K562 (cell line): ENCODE data around the gene MEIS1. TPM values are rescaled to one million over a fixed set of nuclear protein-coding genes. Genes with fewer than 3 reads are reported as not detected.

Experiments used
- ATAC-seq: fragments of 200-7000 bp; cut with Tn5 transposase; 3 replicates; pipeline ENCODE4 v1.9.1; 2020; ENCODE audit warnings: moderate library complexity
- BruUV-seq: library from RNA; stranded (reverse); fragments of 400-500 nt; replicated peaks from 2 replicates; lab custom pipeline; 2021; lab: Mats Ljungman, UMichigan
- CTCF ChIA-PET: fragments of 300-600 bp; formaldehyde crosslinking; extraction: SDS; loops from one replicate; lab custom pipeline; 2021; ENCODE audit warnings: low intra/inter-chr PET ratio; lab: Yijun Ruan, JAX
- POLR2A ChIA-PET: fragments of 300-600, 350-650 bp; sonication (Branson Sonifier 250); formaldehyde crosslinking; extraction: SDS; loops from one replicate; lab custom pipeline; 2021; ENCODE audit warnings: antibody characterized with exemption, inconsistent platforms; lab: Yijun Ruan, JAX
- DNase-seq, 4 experiments: peaks; one replicate each; pipeline versions ENCODE4 v3.0.0 to v3.0.0-alpha.2; 2011 to 2018; ENCODE audit warnings: low spot score in 3 of 4, mixed read lengths in 3 of 4; ENCODE audit errors: extremely low read depth in 1 of 4
- FAIRE-seq: peaks from 2 replicates; lab custom pipeline; 2011; peaks lifted over from hg19 to GRCh38; lab: Jason Lieb, UNC
- H2AFZ ChIP-seq: 2 replicates; pipeline ENCODE4 v1.6.0; 2011; ENCODE audit warnings: low read depth, low read length, control low read depth, inconsistent platforms
- H3K27ac ChIP-seq: fragments of 200-600 bp; 3 replicates; pipeline ENCODE4 v1.8.0; 2011; ENCODE audit warnings: low read depth, mild to moderate bottlenecking, control low read depth, inconsistent platforms, low read length, moderate library complexity, mixed read lengths; ENCODE audit errors: extremely low read depth
- H3K27me3 ChIP-seq, 2 experiments: fragments of 300-600 bp in 1 of 2; 2 replicates in 1 of 2; 3 replicates in 1 of 2; pipeline versions ENCODE4 v1.6.0 to v1.8.0; 2011; ENCODE audit warnings: inconsistent platforms in 2 of 2, low read length in 2 of 2, mild to moderate bottlenecking in 1 of 2, mixed read lengths in 1 of 2, moderate library complexity in 1 of 2; ENCODE audit not compliant: control insufficient read depth in 2 of 2, insufficient read depth in 2 of 2
- H3K36me3 ChIP-seq: fragments of 300-600 bp; 3 replicates; pipeline ENCODE4 v1.8.0; 2011; ENCODE audit warnings: mild to moderate bottlenecking, low read length, inconsistent platforms; ENCODE audit not compliant: control insufficient read depth, insufficient read depth
- H3K4me1 ChIP-seq, 2 experiments: fragments of 200-600 bp in 1 of 2; replicated peaks in 1 of 2; 2 replicates in 1 of 2; 3 replicates in 1 of 2; pipeline versions ENCODE4 v1.5.1 to v1.8.0; 2011; ENCODE audit warnings: inconsistent platforms in 2 of 2, low read length in 2 of 2, mild to moderate bottlenecking in 1 of 2, mixed read lengths in 1 of 2, moderate library complexity in 1 of 2; ENCODE audit not compliant: control insufficient read depth in 2 of 2, insufficient read depth in 2 of 2
- H3K4me2 ChIP-seq: 2 replicates; pipeline ENCODE4 v1.6.1; 2011; ENCODE audit warnings: low read length, control low read depth, inconsistent platforms, mixed read lengths; ENCODE audit not compliant: insufficient read depth
- H3K4me3 ChIP-seq: fragments of 200-600 bp; sonication (generic), shearing (Covaris generic); 2 replicates; pipeline ENCODE4 v1.5.1; 2016; ENCODE audit warnings: control low read depth, inconsistent platforms
- H3K79me2 ChIP-seq: fragments of 200-600 bp; 3 replicates; pipeline ENCODE4 v1.8.0; 2011; ENCODE audit warnings: low read length, inconsistent platforms; ENCODE audit not compliant: control insufficient read depth, insufficient read depth
- H3K9ac ChIP-seq, 2 experiments: 2 replicates each; pipeline versions ENCODE4 v1.6.0 to v1.6.1; 2011; ENCODE audit warnings: low read depth in 2 of 2, low read length in 2 of 2, control low read depth in 1 of 2, inconsistent platforms in 1 of 2, mild to moderate bottlenecking in 1 of 2, mixed read lengths in 1 of 2; ENCODE audit not compliant: insufficient read depth in 1 of 2
- H3K9me1 ChIP-seq: one replicate; pipeline ENCODE4 v1.6.0; 2011; ENCODE audit warnings: inconsistent platforms, mild to moderate bottlenecking, low read length, moderate library complexity; ENCODE audit not compliant: control insufficient read depth, insufficient read depth
- H3K9me3 ChIP-seq: replicated peaks from 2 replicates; pipeline ENCODE4 v1.5.1; 2011; ENCODE audit warnings: low read depth, low read length, inconsistent platforms; ENCODE audit not compliant: control insufficient read depth, insufficient read depth
- H4K20me1 ChIP-seq: replicated peaks from 2 replicates; pipeline ENCODE4 v1.6.1; 2011; ENCODE audit warnings: low read length, inconsistent platforms, mixed read lengths; ENCODE audit not compliant: control insufficient read depth, insufficient read depth
- ESRRA ChIP-seq: fragments of 450-650 bp; IDR thresholded peaks from 2 replicates; pipeline ENCODE4 v1.6.1; 2014; ENCODE audit warnings: low read depth, mild to moderate bottlenecking, moderate library complexity, borderline replicate concordance
- PHF8 ChIP-seq: fragments of 200-600 bp; sonication (generic); IDR thresholded peaks from 2 replicates; pipeline ENCODE4 v1.6.1; 2012; ENCODE audit warnings: mixed run types, mild to moderate bottlenecking, inconsistent platforms, low read length, moderate library complexity, borderline replicate concordance
- SMC3 ChIP-seq: conservative IDR thresholded peaks from 2 replicates; pipeline ENCODE4 v1.6.1; 2011; ENCODE audit warnings: low read depth, low read length, improper control_type of control experiment; ENCODE audit not compliant: insufficient read depth
- SRSF1 ChIP-seq: fragments of 200-400 bp; formaldehyde crosslinking; IDR thresholded peaks from 2 replicates; pipeline ENCODE4 v1.6.1; 2017; ENCODE audit warnings: mild to moderate bottlenecking, low read depth, low read length, moderate library complexity
- ZMIZ1 ChIP-seq, 2 experiments: fragments of 150-350 bp in 1 of 2; IDR thresholded peaks; 2 replicates each; pipeline ENCODE4 v1.6.1; 2012 to 2016; ENCODE audit warnings: low read depth in 2 of 2, low read length in 2 of 2, mild to moderate bottlenecking in 1 of 2, moderate library complexity in 1 of 2
- ZNF75A ChIP-seq: fragments of 450-650 bp; formaldehyde crosslinking; IDR thresholded peaks from 2 replicates; pipeline ENCODE4 v1.4.0; 2020; ENCODE audit warnings: mild to moderate bottlenecking
- WGBS: fragments of 100-300 bp; shearing (Covaris generic); methylation state at CpG from one replicate; pipeline ENCODE4 v1.1.6; 2016; ENCODE audit warnings: low coverage, mixed read lengths; ENCODE audit not compliant: insufficient coverage; ENCODE audit errors: missing lambda C conversion rate; 5-methylcytosine and 5-hydroxymethylcytosine counted together
- in situ Hi-C: fragments of 300-500 bp; cut with MboI; formaldehyde crosslinking; loops from 4 replicates; pipeline ENCODE4 v1.15.0; 2018; ENCODE audit warnings: inconsistent platforms, mixed read lengths
- intact Hi-C: fragments of 100-400 bp; cut with micrococcal nuclease; formaldehyde crosslinking; loops from 2 replicates; pipeline ENCODE4 v1.14.2; 2022
- polyA plus RNA-seq, 8 experiments: library from polyadenylated mRNA; depleted of rRNA in 4 of 8; stranded (reverse) in 5 of 8; unstranded in 3 of 8; fragments of >200 nt; fragmentation: Nextera tagmentation in 2 of 8; fragmentation: Illumina TruSeq in 1 of 8; extraction: Ambion mirVana in 2 of 8; extraction: Trizol in 1 of 8; gene quantifications; 2 replicates each; pipeline versions ENCODE4 v1.2.1 to v1.2.3, GENCODE V29; 2011 to 2014; ENCODE audit warnings: inconsistent platforms in 1 of 8, missing spikeins in 1 of 8
- total RNA-seq, 7 experiments: library from RNA; depleted of rRNA in 6 of 7; stranded (reverse); fragments of >200 nt in 6 of 7; fragmentation: Illumina TruSeq in 2 of 7; extraction: Trizol in 2 of 7; gene quantifications; 2 replicates each; pipeline versions ENCODE4 v1.2.1 to v1.2.3, GENCODE V29; 2011 to 2021; ENCODE audit warnings: low replicate concordance in 1 of 7

MEIS1 gene
- total and polyA plus RNA-seq, 9 of the 15 experiments (the other 6 are each of a cell fraction or from before 2014, with no cell fraction given): 2.3 to 9.0 (median 5.9) TPM

GRCh38 chr2:66539452-66539851, 104.5 kb downstream of the MEIS1 start:
- DNase-seq: no peak
- Histone ChIP-seq H3K4me1 (no peaks in the 10 kb centered on the region), H3K4me3 (no peak overlapping the region)
- POLR2A ChIA-PET: interaction anchor here (0.7 to 1.6 kb wide), 3 partner anchors 9 to 61 kb away, joined by 3 to 5 read pairs (median 4); no protein-coding TSS in a partner anchor
- FAIRE-seq: no peak
- in situ Hi-C loops: no loop called here
- no peak for ATAC-seq
- TF ChIP-seq SMC3: no peak
- peak; percentile 28; the same call in 1 of the 2 replicates for TF ChIP-seq ESRRA
- TF ChIP-seq, all 486 proteins: peak for 1
- H3K79me2 ChIP-seq: no peaks in the 10 kb centered on the region
- H4K20me1 ChIP-seq: no peaks in the 10 kb centered on the region
- H3K9me3 ChIP-seq: no peaks in the 10 kb centered on the region
- no peaks in the 10 kb centered on the region for H3K9me1 ChIP-seq
- H3K36me3 ChIP-seq: no peaks in the 10 kb centered on the region
- 25% methylated on average over 5 of the region's 5 CpGs for WGBS
- H3K9ac ChIP-seq: no peak overlapping the region
- H3K4me2 ChIP-seq: no peak overlapping the region
- no peak overlapping the region for H3K27ac ChIP-seq
- no peaks in the 10 kb centered on the region for H3K27me3 ChIP-seq
- CTCF ChIA-PET: no interaction called here
- no peak overlapping the region for H2AFZ ChIP-seq
- intact Hi-C loops: no loop called here
- BruUV-seq: no TSS peak

- no peak for DNase-seq
- no peak overlapping the region for H3K9ac ChIP-seq
- POLR2A ChIA-PET: no interaction called here
- H3K9me3 ChIP-seq: no peaks in the 10 kb centered on the region
- intact Hi-C loops: no loop called here
- no TSS peak for BruUV-seq
- no peaks in the 10 kb centered on the region for H4K20me1 ChIP-seq
- ATAC-seq: no peak
- no peaks in the 10 kb centered on the region for H3K4me1 ChIP-seq
- no peak overlapping the region for H3K27ac ChIP-seq
- no peak for TF ChIP-seq SRSF1
- no peak for TF ChIP-seq ZMIZ1 (IDR thresholded peaks at IDR 0.05; ENCODE audit: low read depth in 2 of 2, low read length in 2 of 2)
- no peak for TF ChIP-seq PHF8
- no peak for TF ChIP-seq ZNF75A (CRISPR knock-in tag)
- no peaks in the 10 kb centered on the region for H3K79me2 ChIP-seq
- no peaks in the 10 kb centered on the region for H3K27me3 ChIP-seq
- no peak overlapping the region for H3K4me3 ChIP-seq
- H3K9me1 ChIP-seq: no peaks in the 10 kb centered on the region
- H3K36me3 ChIP-seq: no peaks in the 10 kb centered on the region
- FAIRE-seq: no peak
- WGBS: 75% methylated on average over 4 of the region's 4 CpGs
- H3K4me2 ChIP-seq: no peak overlapping the region
- CTCF ChIA-PET: no interaction called here
- in situ Hi-C loops: no loop called here
- no peak overlapping the region for H2AFZ ChIP-seq
Observed at GRCh38 chr2:66541646-66542045, 106.7 kb downstream of the MEIS1 start.
